Measurements from ENCODE around the gene SERPINB13.

Gene SERPINB13

GRCh38 chr18:63588909-63589308 lies 1.8 kb downstream of the SERPINB13 start:
- no peak for TF ChIP-seq CTCF (IDR thresholded peaks at IDR 0.05; ENCODE audit: extremely low read depth, missing control alignments)

GRCh38 chr18:63590373-63590772 lies 3.2 kb downstream of the SERPINB13 start:
- no peak for DNase-seq (ENCODE audit: low spot score)
- TF ChIP-seq CTCF (IDR thresholded peaks at IDR 0.05; ENCODE audit: extremely low read depth, missing control alignments), result no peak

More at GRCh38 chr18:63588909-63589308, 1.8 kb downstream of the SERPINB13 start:
- DNase-seq (ENCODE audit: low spot score), result no peak

- no peak for TF ChIP-seq CTCF (IDR thresholded peaks at IDR 0.05; ENCODE audit: extremely low read depth, missing control alignments)
- no peak for DNase-seq (ENCODE audit: low spot score)
These were observed 4.0 kb downstream of the SERPINB13 start for GRCh38 chr18:63590966-63591695.

GRCh38 chr18:63591725-63592124 lies 4.6 kb downstream of the SERPINB13 start:
- TF ChIP-seq CTCF (IDR thresholded peaks at IDR 0.05; ENCODE audit: extremely low read depth, missing control alignments), result no peak
- no peak for DNase-seq (ENCODE audit: low spot score)

GRCh38 chr18:63592471-63592870 lies 5.3 kb downstream of the SERPINB13 start:
- DNase-seq (ENCODE audit: low spot score), result no peak
- no peak for TF ChIP-seq CTCF (IDR thresholded peaks at IDR 0.05; ENCODE audit: extremely low read depth, missing control alignments)

GRCh38 chr18:63596964-63597363 lies 9.8 kb downstream of the SERPINB13 start:
- DNase-seq (ENCODE audit: low spot score), result no peak
- TF ChIP-seq CTCF (IDR thresholded peaks at IDR 0.05; ENCODE audit: extremely low read depth, missing control alignments), result no peak

- DNase-seq (ENCODE audit: low spot score), result no peak
- TF ChIP-seq CTCF (IDR thresholded peaks at IDR 0.05; ENCODE audit: extremely low read depth, missing control alignments), result no peak
These were observed 16.2 kb downstream of the SERPINB13 start for GRCh38 chr18:63603355-63603754.
